Cardiac fibroblast (primary cell): ENCODE measurements around the gene PRSS27.

Source experiments
- DNase-seq, 2 donors: peaks; one replicate each; pipeline versions ENCODE4 v3.0.0 to v3.0.0-alpha.2; 2010; ENCODE audit warnings: low read depth in 2 of 2
- H3K4me3 ChIP-seq, 2 donors: replicated peaks in 1 of 2; 1 replicate in 1 of 2; 2 replicates in 1 of 2; pipeline ENCODE4 v1.5.1; 2011; ENCODE audit warnings: low read depth in 2 of 2, low read length in 2 of 2, mild to moderate bottlenecking in 2 of 2, moderate library complexity in 1 of 2
- CTCF ChIP-seq: IDR thresholded peaks from one replicate; pipeline ENCODE4 v1.5.1; 2011; ENCODE audit warnings: low read depth, mild to moderate bottlenecking, low read length, inconsistent platforms

The PRSS27 gene

GRCh38 chr16:2745116-2745890, 25.3 kb upstream of the PRSS27 start:
- TF ChIP-seq CTCF: no peak
- DNase-seq: no peak
- no peak overlapping the region for H3K4me3 ChIP-seq

- DNase-seq: no peak
- TF ChIP-seq CTCF: no peak
- H3K4me3 ChIP-seq: no peak overlapping the region
These were observed 24.7 kb upstream of the PRSS27 start for GRCh38 chr16:2744711-2745110.

GRCh38 chr16:2743007-2743810, 23.2 kb upstream of the PRSS27 start:
- H3K4me3 ChIP-seq: no peak overlapping the region
- no peak for DNase-seq
- no peak for TF ChIP-seq CTCF

- TF ChIP-seq CTCF: no peak
- DNase-seq: no peak
- no peak overlapping the region for H3K4me3 ChIP-seq
These were observed 22.4 kb upstream of the PRSS27 start for GRCh38 chr16:2742323-2743006.

- no peak overlapping the region for H3K4me3 ChIP-seq
- no peak for DNase-seq
- TF ChIP-seq CTCF: no peak
These were observed 21.1 kb upstream of the PRSS27 start for GRCh38 chr16:2741168-2741567.

GRCh38 chr16:2740476-2740875, 20.5 kb upstream of the PRSS27 start:
- no peak overlapping the region for H3K4me3 ChIP-seq
- DNase-seq: no peak
- TF ChIP-seq CTCF: no peak
